Measurements from ENCODE around the gene IL2RG.

The IL2RG gene

GRCh38 chrX:71100581-71101505 is 10.5 kb downstream of the IL2RG start:
- Histone ChIP-seq H3K9ac (ENCODE audit: insufficient read length, low read depth) (peak overlapping the region; percentile 42), H3K36me3 (ENCODE audit: insufficient read depth, insufficient read length, low read length) (peaks cover 10% of the 10 kb centered on the region), H3K9me3 (ENCODE audit: insufficient read depth, low read length) (no peaks in the 10 kb centered on the region), H3K4me3 (ENCODE audit: insufficient read length, low read depth) (no peak overlapping the region), H3K4me1 (ENCODE audit: insufficient read depth, insufficient read length) (peaks cover 19% of the 10 kb centered on the region), H3K27me3 (ENCODE audit: insufficient read depth, insufficient read length) (peaks cover 11% of the 10 kb centered on the region)
- no peak for TF ChIP-seq ZNF274 (IDR thresholded peaks at IDR 0.05; ENCODE audit: low read depth, low read length)
- TF ChIP-seq YY1 (IDR thresholded peaks at IDR 0.05; ENCODE audit: insufficient read depth, insufficient read length): no peak
- no peak for TF ChIP-seq SUZ12 (IDR thresholded peaks at IDR 0.05; ENCODE audit: extremely low read depth, insufficient read depth, insufficient read length)
- DNase-seq (ENCODE audit: low read depth, low spot score): no peak

GRCh38 chrX:71099736-71100135 is 11.6 kb downstream of the IL2RG start:
- H3K4me3 ChIP-seq (ENCODE audit: insufficient read length, low read depth): peak overlapping the region; percentile 28
- H3K9me3 ChIP-seq (ENCODE audit: insufficient read depth, low read length): no peaks in the 10 kb centered on the region
- DNase-seq (ENCODE audit: low read depth, low spot score): peak; percentile 57
- peaks cover 11% of the 10 kb centered on the region for H3K27me3 ChIP-seq (ENCODE audit: insufficient read depth, insufficient read length)
- H3K9ac ChIP-seq (ENCODE audit: insufficient read length, low read depth): no peak overlapping the region
- peaks cover 21% of the 10 kb centered on the region for H3K4me1 ChIP-seq (ENCODE audit: insufficient read depth, insufficient read length)
- H3K36me3 ChIP-seq (ENCODE audit: insufficient read depth, insufficient read length, low read length): peaks cover 10% of the 10 kb centered on the region
- no peak for TF ChIP-seq ZNF274 (IDR thresholded peaks at IDR 0.05; ENCODE audit: low read depth, low read length)
- TF ChIP-seq YY1 (IDR thresholded peaks at IDR 0.05; ENCODE audit: insufficient read depth, insufficient read length): no peak
- TF ChIP-seq SUZ12 (IDR thresholded peaks at IDR 0.05; ENCODE audit: extremely low read depth, insufficient read depth, insufficient read length): no peak

- H3K4me1 ChIP-seq (ENCODE audit: insufficient read depth, insufficient read length): peaks cover 21% of the 10 kb centered on the region
- peak; percentile 72 for DNase-seq (ENCODE audit: low read depth, low spot score)
- peak overlapping the region; percentile 28 for H3K4me3 ChIP-seq (ENCODE audit: insufficient read length, low read depth)
- TF ChIP-seq YY1 (IDR thresholded peaks at IDR 0.05; ENCODE audit: insufficient read depth, insufficient read length): no peak
- no peak for TF ChIP-seq SUZ12 (IDR thresholded peaks at IDR 0.05; ENCODE audit: extremely low read depth, insufficient read depth, insufficient read length)
- no peak for TF ChIP-seq ZNF274 (IDR thresholded peaks at IDR 0.05; ENCODE audit: low read depth, low read length)
- H3K9ac ChIP-seq (ENCODE audit: insufficient read length, low read depth): peak overlapping the region; percentile 42
- H3K9me3 ChIP-seq (ENCODE audit: insufficient read depth, low read length): no peaks in the 10 kb centered on the region
- H3K27me3 ChIP-seq (ENCODE audit: insufficient read depth, insufficient read length): peaks cover 11% of the 10 kb centered on the region
- H3K36me3 ChIP-seq (ENCODE audit: insufficient read depth, insufficient read length, low read length): peaks cover 10% of the 10 kb centered on the region
These were observed 12.3 kb downstream of the IL2RG start for GRCh38 chrX:71098951-71099506.

GRCh38 chrX:71098302-71098701 is 13.1 kb downstream of the IL2RG start:
- Histone ChIP-seq H3K9me3 (ENCODE audit: insufficient read depth, low read length) (no peaks in the 10 kb centered on the region), H3K4me3 (ENCODE audit: insufficient read length, low read depth) (no peak overlapping the region), H3K4me1 (ENCODE audit: insufficient read depth, insufficient read length) (peaks cover 21% of the 10 kb centered on the region), H3K9ac (ENCODE audit: insufficient read length, low read depth) (no peak overlapping the region), H3K36me3 (ENCODE audit: insufficient read depth, insufficient read length, low read length) (peaks cover 10% of the 10 kb centered on the region), H3K27me3 (ENCODE audit: insufficient read depth, insufficient read length) (peaks cover 11% of the 10 kb centered on the region)
- no peak for DNase-seq (ENCODE audit: low read depth, low spot score)
- no peak for TF ChIP-seq SUZ12 (IDR thresholded peaks at IDR 0.05; ENCODE audit: extremely low read depth, insufficient read depth, insufficient read length)
- no peak for TF ChIP-seq ZNF274 (IDR thresholded peaks at IDR 0.05; ENCODE audit: low read depth, low read length)
- TF ChIP-seq YY1 (IDR thresholded peaks at IDR 0.05; ENCODE audit: insufficient read depth, insufficient read length): no peak

GRCh38 chrX:71096760-71097032 is 14.7 kb downstream of the IL2RG start:
- H3K9me3 ChIP-seq (ENCODE audit: insufficient read depth, low read length): no peaks in the 10 kb centered on the region
- H3K4me3 ChIP-seq (ENCODE audit: insufficient read length, low read depth): peak overlapping the region; percentile 74
- DNase-seq (ENCODE audit: low read depth, low spot score): no peak
- H3K27me3 ChIP-seq (ENCODE audit: insufficient read depth, insufficient read length): peaks cover 11% of the 10 kb centered on the region
- peaks cover 7% of the 10 kb centered on the region for H3K36me3 ChIP-seq (ENCODE audit: insufficient read depth, insufficient read length, low read length)
- H3K4me1 ChIP-seq (ENCODE audit: insufficient read depth, insufficient read length): peaks cover 21% of the 10 kb centered on the region
- TF ChIP-seq SUZ12 (IDR thresholded peaks at IDR 0.05; ENCODE audit: extremely low read depth, insufficient read depth, insufficient read length) (no peak), YY1 (IDR thresholded peaks at IDR 0.05; ENCODE audit: insufficient read depth, insufficient read length) (no peak), ZNF274 (IDR thresholded peaks at IDR 0.05; ENCODE audit: low read depth, low read length) (no peak)
- peak overlapping the region; percentile 88 for H3K9ac ChIP-seq (ENCODE audit: insufficient read length, low read depth)

- DNase-seq (ENCODE audit: low read depth, low spot score): peak; percentile 25
- peak overlapping the region; percentile 88 for H3K9ac ChIP-seq (ENCODE audit: insufficient read length, low read depth)
- peak overlapping the region; percentile 74 for H3K4me3 ChIP-seq (ENCODE audit: insufficient read length, low read depth)
- peaks cover 3% of the 10 kb centered on the region for H3K36me3 ChIP-seq (ENCODE audit: insufficient read depth, insufficient read length, low read length)
- TF ChIP-seq ZNF274 (IDR thresholded peaks at IDR 0.05; ENCODE audit: low read depth, low read length) (no peak), SUZ12 (IDR thresholded peaks at IDR 0.05; ENCODE audit: extremely low read depth, insufficient read depth, insufficient read length) (no peak), YY1 (IDR thresholded peaks at IDR 0.05; ENCODE audit: insufficient read depth, insufficient read length) (no peak)
- H3K27me3 ChIP-seq (ENCODE audit: insufficient read depth, insufficient read length): peaks cover 11% of the 10 kb centered on the region
- H3K9me3 ChIP-seq (ENCODE audit: insufficient read depth, low read length): no peaks in the 10 kb centered on the region
- peaks cover 19% of the 10 kb centered on the region for H3K4me1 ChIP-seq (ENCODE audit: insufficient read depth, insufficient read length)
These were observed 15.2 kb downstream of the IL2RG start for GRCh38 chrX:71095981-71096759.

All from NT2/D1 (cell line).